Measurements from ENCODE around the gene PSMD6.

DNA sequence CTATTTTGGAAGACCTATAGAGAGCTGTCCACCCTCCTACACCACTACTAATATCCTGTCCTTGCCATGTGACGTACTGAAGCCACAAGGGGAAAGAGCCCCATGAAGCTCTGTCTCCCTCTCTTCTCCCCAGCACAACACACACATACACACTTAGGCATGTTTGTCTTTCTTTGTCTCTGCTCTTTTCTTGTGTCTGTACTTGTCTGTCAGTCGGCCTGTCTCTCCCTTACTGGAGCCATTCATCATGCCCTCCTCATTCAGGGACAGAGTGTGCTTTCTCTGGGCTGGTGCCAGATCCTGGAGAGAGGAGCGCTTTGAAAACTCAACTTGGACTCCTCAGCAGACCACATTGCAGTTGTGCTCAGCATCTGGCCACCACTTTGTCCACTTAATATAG, 47.6 kb downstream of the PSMD6 start:
- TF ChIP-seq, protein P1, sequence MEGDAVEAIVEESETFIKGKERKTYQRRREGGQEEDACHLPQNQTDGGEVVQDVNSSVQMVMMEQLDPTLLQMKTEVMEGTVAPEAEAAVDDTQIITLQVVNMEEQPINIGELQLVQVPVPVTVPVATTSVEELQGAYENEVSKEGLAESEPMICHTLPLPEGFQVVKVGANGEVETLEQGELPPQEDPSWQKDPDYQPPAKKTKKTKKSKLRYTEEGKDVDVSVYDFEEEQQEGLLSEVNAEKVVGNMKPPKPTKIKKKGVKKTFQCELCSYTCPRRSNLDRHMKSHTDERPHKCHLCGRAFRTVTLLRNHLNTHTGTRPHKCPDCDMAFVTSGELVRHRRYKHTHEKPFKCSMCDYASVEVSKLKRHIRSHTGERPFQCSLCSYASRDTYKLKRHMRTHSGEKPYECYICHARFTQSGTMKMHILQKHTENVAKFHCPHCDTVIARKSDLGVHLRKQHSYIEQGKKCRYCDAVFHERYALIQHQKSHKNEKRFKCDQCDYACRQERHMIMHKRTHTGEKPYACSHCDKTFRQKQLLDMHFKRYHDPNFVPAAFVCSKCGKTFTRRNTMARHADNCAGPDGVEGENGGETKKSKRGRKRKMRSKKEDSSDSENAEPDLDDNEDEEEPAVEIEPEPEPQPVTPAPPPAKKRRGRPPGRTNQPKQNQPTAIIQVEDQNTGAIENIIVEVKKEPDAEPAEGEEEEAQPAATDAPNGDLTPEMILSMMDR (IDR thresholded peaks at IDR 0.05 in 2 of 3, conservative IDR thresholded peaks at IDR 0.05 in 1 of 3; ENCODE audit: borderline replicate concordance in 1 of 3, insufficient read depth in 1 of 3, low read depth in 2 of 3, low read length in 2 of 3) = no peak
- no peak for TF ChIP-seq EZH2 (IDR thresholded peaks at IDR 0.05)
- no peak for TF ChIP-seq ELF1 (IDR thresholded peaks at IDR 0.05; ENCODE audit: borderline replicate concordance, low read depth)
- TF ChIP-seq POLR2A (IDR thresholded peaks at IDR 0.05; ENCODE audit: borderline replicate concordance, extremely low read depth, insufficient read depth, insufficient read length) = no peak
- TF ChIP-seq CEBPB (IDR thresholded peaks at IDR 0.05; ENCODE audit: low read depth) = no peak
- no peak for TF ChIP-seq ZNF274 (IDR thresholded peaks at IDR 0.05; ENCODE audit: low read depth, low read length)
- no peak for TF ChIP-seq POLR2AphosphoS5 (IDR thresholded peaks at IDR 0.05; ENCODE audit: low read depth, low read length)
- TF ChIP-seq SIN3A (IDR thresholded peaks at IDR 0.05; ENCODE audit: low read depth) = no peak
- TF ChIP-seq TCF7L2 (IDR thresholded peaks at IDR 0.05; ENCODE audit: borderline replicate concordance, extremely low read depth, insufficient read depth, insufficient read length) = no peak
- no peak for TF ChIP-seq SP1 (IDR thresholded peaks at IDR 0.05; ENCODE audit: low read depth)
- TF ChIP-seq EZH2phosphoT487 (IDR thresholded peaks at IDR 0.05; ENCODE audit: borderline replicate concordance) = no peak
- TF ChIP-seq CBX3 (IDR thresholded peaks at IDR 0.05; ENCODE audit: low read depth) = no peak

Data from HCT116 (cell line).